NCI-H774 (cell line): ENCODE data around the gene PDE4B.

Experiments
- DNase-seq: peaks from one replicate; lab custom pipeline; 2025; lab: John Stamatoyannopoulos, UW

PDE4B gene

GRCh38 chr1:66240491-66241484 lies 448.1 kb downstream of the PDE4B start:
- DNase-seq, result no peak

- peak; percentile 82 for DNase-seq
Measured at GRCh38 chr1:66242646-66243547, 450.2 kb downstream of the PDE4B start.

GRCh38 chr1:66243548-66244130 lies 450.9 kb downstream of the PDE4B start:
- DNase-seq, result no peak

GRCh38 chr1:66244429-66244828 lies 451.7 kb downstream of the PDE4B start:
- no peak for DNase-seq

GRCh38 chr1:66245691-66246090 lies 453.0 kb downstream of the PDE4B start:
- no peak for DNase-seq

- no peak for DNase-seq
Measured at GRCh38 chr1:66246351-66247269, 453.9 kb downstream of the PDE4B start.

- no peak for DNase-seq
Measured at GRCh38 chr1:66247415-66248208, 454.9 kb downstream of the PDE4B start.

- DNase-seq, result no peak
Measured at GRCh38 chr1:66248257-66248656, 455.6 kb downstream of the PDE4B start.

GRCh38 chr1:66248746-66249145 lies 456.1 kb downstream of the PDE4B start:
- DNase-seq, result no peak

- DNase-seq, result no peak
Measured at GRCh38 chr1:66250075-66250474, 457.4 kb downstream of the PDE4B start.

GRCh38 chr1:66250478-66250877 lies 457.8 kb downstream of the PDE4B start:
- DNase-seq, result no peak

- DNase-seq, result no peak
Measured at GRCh38 chr1:66251546-66251945, 458.9 kb downstream of the PDE4B start.

GRCh38 chr1:66253330-66253921 lies 460.7 kb downstream of the PDE4B start:
- DNase-seq, result peak; percentile 44

GRCh38 chr1:66254785-66255184 lies 462.1 kb downstream of the PDE4B start:
- no peak for DNase-seq

- DNase-seq, result no peak
Measured at GRCh38 chr1:66256629-66257572, 464.2 kb downstream of the PDE4B start.

- DNase-seq, result no peak
Measured at GRCh38 chr1:66258404-66259105, 465.9 kb downstream of the PDE4B start.

GRCh38 chr1:66261364-66261763 lies 468.7 kb downstream of the PDE4B start:
- DNase-seq, result no peak
